ENCODE results near the gene P2RX3. TPM values are rescaled to one million over a fixed set of nuclear protein-coding genes. Genes with fewer than 3 reads are reported as not detected.

The P2RX3 gene
- total RNA-seq = not detected in 2 replicates

DNA sequence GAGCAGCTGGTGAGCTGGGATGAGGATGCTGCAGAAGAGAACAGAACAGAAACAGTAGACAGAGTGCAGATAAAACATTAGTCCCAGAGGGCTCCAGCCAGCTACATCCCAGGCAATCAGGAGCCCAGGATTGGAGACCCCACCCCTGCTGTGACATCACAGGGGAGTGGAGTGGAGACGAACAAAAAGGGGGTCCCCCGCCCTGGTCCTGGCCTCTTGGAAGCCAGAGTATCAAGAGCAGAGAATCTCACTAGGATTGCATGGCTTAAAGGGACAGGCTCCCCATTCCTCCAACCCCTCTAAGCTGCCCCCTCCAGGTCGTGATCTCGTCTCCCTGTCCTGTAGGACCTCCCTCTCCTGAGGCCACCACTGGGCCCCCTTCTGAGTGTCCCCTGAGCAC, at the start of gene P2RX3:
P2RX3 (plus strand) TSS at position 211 of the 400 bp plus-strand sequence. CDS start 199 bp downstream, outside the sequence.

GRCh38 chr11:57324886-57325734, 13.0 kb upstream of the P2RX3 start, which contains the start of gene TNKS1BP1:
Gene TNKS1BP1, minus strand, starts transcription at chr11:57324952. Its CDS starts 3,067 bp downstream, at chr11:57321885.

DNA sequence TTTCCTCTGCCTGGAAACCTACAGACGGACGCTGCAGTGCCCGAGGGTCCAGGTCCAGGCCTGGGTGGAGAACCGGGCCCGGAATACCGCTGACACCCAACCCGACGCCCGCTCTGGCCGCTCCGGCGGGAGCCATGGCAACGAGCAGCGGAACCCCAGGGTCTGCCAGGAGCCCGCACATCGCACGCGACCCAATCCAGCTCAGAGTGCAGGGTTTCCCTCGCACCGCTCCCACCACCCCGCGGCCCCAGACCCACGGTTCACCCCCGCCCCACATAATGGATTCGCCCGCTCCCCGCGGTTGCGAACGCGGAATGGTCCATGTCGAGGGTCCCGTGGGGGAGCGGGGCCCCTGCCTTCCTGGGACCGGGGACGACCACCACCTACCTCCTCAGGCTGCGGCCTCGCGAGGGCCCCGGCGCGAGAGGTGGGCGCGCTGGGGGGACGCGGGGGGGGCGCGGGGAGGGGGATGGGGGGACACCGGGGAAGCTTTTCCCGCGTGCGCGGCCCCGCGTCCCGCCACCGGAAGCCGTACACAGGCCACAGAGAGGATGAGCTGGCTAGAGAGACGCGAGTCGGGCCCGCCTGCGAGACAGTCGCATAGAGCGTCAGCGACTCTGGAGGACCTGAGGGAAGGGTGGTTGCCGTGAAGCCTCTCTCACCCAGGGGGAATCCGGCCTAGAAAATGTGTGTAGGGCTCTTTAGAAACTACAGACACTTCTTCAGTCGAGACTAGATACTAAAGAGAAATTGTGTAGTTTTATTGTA, 2.6 kb upstream of the P2RX3 start, which contains the start of gene SSRP1:
SSRP1 (minus strand) TSS at position 550 of the 768 bp plus-strand sequence. CDS start 771 bp downstream, outside the sequence.

GRCh38 chr11:57380975-57381374, 42.8 kb downstream of the P2RX3 start, which contains the start of gene PRG3:
Gene PRG3, minus strand, starts transcription at chr11:57381150. Its CDS starts 442 bp downstream, at chr11:57380708.

DNA sequence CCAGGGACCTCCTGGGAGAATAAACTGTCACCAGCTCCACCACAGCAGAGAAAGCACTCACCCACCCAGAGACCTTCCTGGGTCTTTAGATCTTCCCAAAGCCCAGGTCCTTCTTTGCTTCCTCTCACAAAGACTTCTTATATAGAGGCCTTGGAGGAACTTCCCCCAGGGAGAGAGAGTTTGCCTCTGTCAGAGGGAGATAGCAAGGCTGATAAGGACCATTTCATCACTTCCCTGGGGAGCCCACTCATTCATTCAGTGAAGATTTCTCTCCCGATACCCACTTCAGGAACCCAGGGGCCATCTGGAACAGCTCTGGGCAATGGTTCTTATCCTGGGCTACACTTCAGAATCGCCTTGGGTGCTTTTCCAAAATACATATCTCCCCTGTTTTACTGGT, 52.4 kb downstream of the P2RX3 start, which contains the start of gene PRG2:
PRG2 (minus strand) TSS at position 116 of the 400 bp plus-strand sequence. CDS start 706 bp downstream, outside the sequence.

Other genes starting within 250 kb of the P2RX3 start
- 0.16 and 0.31 TPM in 2 replicates for gene LRRC55, start 156.4 kb upstream of the P2RX3 start, total RNA-seq
- 6.7 and 11.5 TPM in 2 replicates for gene APLNR, start 101.1 kb upstream of the P2RX3 start, total RNA-seq
- 54.4 and 66.6 TPM in 2 replicates for gene TNKS1BP1, start 13.4 kb upstream of the P2RX3 start, total RNA-seq
- 69.5 and 85.6 TPM in 2 replicates for gene SSRP1, start 2.5 kb upstream of the P2RX3 start, total RNA-seq
- gene PRG3, start 42.8 kb downstream of the P2RX3 start, total RNA-seq = not detected in 2 replicates
- 0.25 and 0.32 TPM in 2 replicates for gene PRG2, start 52.3 kb downstream of the P2RX3 start, total RNA-seq
- gene SLC43A3, start 88.8 kb downstream of the P2RX3 start, total RNA-seq = 24.4 and 56.5 TPM in 2 replicates
- gene RTN4RL2, start 122.2 kb downstream of the P2RX3 start, total RNA-seq = 0.19 TPM in 1 of 2 replicates, not detected in the other
- 8.7 and 15.5 TPM in 2 replicates for gene SLC43A1, start 177.3 kb downstream of the P2RX3 start, total RNA-seq
- 44.8 and 75.6 TPM in 2 replicates for gene TIMM10, start 192.4 kb downstream of the P2RX3 start, total RNA-seq
- gene SMTNL1, start 199.2 kb downstream of the P2RX3 start, total RNA-seq = not detected in 2 replicates
- gene UBE2L6, start 229.3 kb downstream of the P2RX3 start, total RNA-seq = 32.7 and 45.5 TPM in 2 replicates